Caki2 (cell line): ENCODE measurements around the gene FCER2. TPM values are rescaled to one million over a fixed set of nuclear protein-coding genes. Genes with fewer than 3 reads are reported as not detected.

ENCODE experiments used
- DNase-seq: peaks from one replicate; pipeline ENCODE4 v3.0.0-alpha.2; 2015; ENCODE audit warnings: low read depth
- in situ Hi-C: cut with HindIII; loops from 2 replicates; pipeline ENCODE4 v1.10.0; 2016; ENCODE audit warnings: low sequenced_read_pairs, low pct_unique_long_range_greater_than_20kb, mixed read lengths
- total RNA-seq: library from RNA; depleted of rRNA; stranded (reverse); fragments of >200 nt; shearing (Covaris generic); gene quantifications from 2 replicates; pipeline ENCODE4 v1.2.3, GENCODE V29; 2014; ENCODE audit warnings: low replicate concordance

The FCER2 gene
- total RNA-seq, 1 experiment from 2014 or later: not detected

GRCh38 chr19:7706188-7706954 lies 4.4 kb upstream of the FCER2 start:
- in situ Hi-C loops: no loop called here
- DNase-seq: no peak

- no peak for DNase-seq
- in situ Hi-C loops: no loop called here
Observed at GRCh38 chr19:7705387-7706187, 3.7 kb upstream of the FCER2 start.

- in situ Hi-C loops: no loop called here
- no peak for DNase-seq
Observed at GRCh38 chr19:7704280-7705060, 2.5 kb upstream of the FCER2 start.

- no peak for DNase-seq
- in situ Hi-C loops: no loop called here
Observed at GRCh38 chr19:7703332-7703731, 1.4 kb upstream of the FCER2 start.

- DNase-seq: no peak
- in situ Hi-C loops: no loop called here
Observed at GRCh38 chr19:7701049-7701653, 780 bp downstream of the FCER2 start.

GRCh38 chr19:7699417-7700401 lies 2.2 kb downstream of the FCER2 start:
- peak; percentile 8 for DNase-seq
- in situ Hi-C loops: no loop called here

- no peak for DNase-seq
- in situ Hi-C loops: no loop called here
Observed at GRCh38 chr19:7699003-7699402, 2.9 kb downstream of the FCER2 start.

GRCh38 chr19:7698583-7698982 lies 3.3 kb downstream of the FCER2 start:
- in situ Hi-C loops: no loop called here
- DNase-seq: no peak

GRCh38 chr19:7697721-7698287 lies 4.1 kb downstream of the FCER2 start:
- DNase-seq: no peak
- in situ Hi-C loops: no loop called here

- in situ Hi-C loops: no loop called here
Observed at GRCh38 chr19:7694499-7694898, 7.4 kb downstream of the FCER2 start.

GRCh38 chr19:7692417-7693088 lies 9.4 kb downstream of the FCER2 start:
- in situ Hi-C loops: no loop called here
- no peak for DNase-seq

More at GRCh38 chr19:7694499-7694898, 7.4 kb downstream of the FCER2 start:
- DNase-seq: no peak

GRCh38 chr19:7691497-7691896 lies 10.4 kb downstream of the FCER2 start:
- DNase-seq: no peak
- in situ Hi-C loops: no loop called here

GRCh38 chr19:7690779-7691258 lies 11.1 kb downstream of the FCER2 start:
- in situ Hi-C loops: no loop called here
- no peak for DNase-seq

- DNase-seq: no peak
- in situ Hi-C loops: no loop called here
Observed at GRCh38 chr19:7689165-7689564, 12.8 kb downstream of the FCER2 start.

GRCh38 chr19:7687177-7687576 lies 14.8 kb downstream of the FCER2 start:
- no peak for DNase-seq
- in situ Hi-C loops: no loop called here
